Dedifferentiated amniotic fluid mesenchymal stem cell (primary cell): ENCODE measurements around the gene WIPF1.
A peak's percentile ranks its signal among the peaks of the same experiment; 100 is the strongest.

Source experiments
- DNase-seq: peaks from one replicate; pipeline ENCODE4 v3.0.0-alpha.2; 2016; ENCODE audit errors: extremely low spot score

WIPF1 gene

GRCh38 chr2:174621323-174621722 is 23.7 kb upstream of the WIPF1 start:
- no peak for DNase-seq

- DNase-seq = no peak
Observed at GRCh38 chr2:174618179-174618578, 20.6 kb upstream of the WIPF1 start.

GRCh38 chr2:174617718-174618117 is 20.1 kb upstream of the WIPF1 start:
- no peak for DNase-seq

- DNase-seq = no peak
Observed at GRCh38 chr2:174617120-174617519, 19.5 kb upstream of the WIPF1 start.

- no peak for DNase-seq
Observed at GRCh38 chr2:174615871-174616436, 18.4 kb upstream of the WIPF1 start.

GRCh38 chr2:174614261-174614660 is 16.7 kb upstream of the WIPF1 start:
- DNase-seq = peak; percentile 73

- no peak for DNase-seq
Observed at GRCh38 chr2:174613531-174613930, 15.9 kb upstream of the WIPF1 start.

- no peak for DNase-seq
Observed at GRCh38 chr2:174612970-174613369, 15.4 kb upstream of the WIPF1 start.

GRCh38 chr2:174611854-174612253 is 14.2 kb upstream of the WIPF1 start:
- no peak for DNase-seq

- DNase-seq = no peak
Observed at GRCh38 chr2:174611006-174611405, 13.4 kb upstream of the WIPF1 start.

GRCh38 chr2:174610243-174610995 is 12.8 kb upstream of the WIPF1 start:
- no peak for DNase-seq

GRCh38 chr2:174609261-174609660 is 11.7 kb upstream of the WIPF1 start:
- DNase-seq = no peak

- DNase-seq = no peak
Observed at GRCh38 chr2:174608866-174609214, 11.2 kb upstream of the WIPF1 start.

- DNase-seq = no peak
Observed at GRCh38 chr2:174607989-174608865, 10.6 kb upstream of the WIPF1 start.

GRCh38 chr2:174607584-174607983 is 10.0 kb upstream of the WIPF1 start:
- no peak for DNase-seq

- DNase-seq = peak; percentile 38
Observed at GRCh38 chr2:174606336-174606735, 8.7 kb upstream of the WIPF1 start.

GRCh38 chr2:174605687-174606086 is 8.1 kb upstream of the WIPF1 start:
- DNase-seq = peak; percentile 25

- no peak for DNase-seq
Observed at GRCh38 chr2:174603280-174603679, 5.7 kb upstream of the WIPF1 start.

GRCh38 chr2:174602745-174603144 is 5.1 kb upstream of the WIPF1 start:
- no peak for DNase-seq

- no peak for DNase-seq
Observed at GRCh38 chr2:174600349-174600748, 2.7 kb upstream of the WIPF1 start.

GRCh38 chr2:174599310-174599921 is 1.8 kb upstream of the WIPF1 start:
- no peak for DNase-seq

- DNase-seq = no peak
Observed at GRCh38 chr2:174597009-174597344, 627 bp downstream of the WIPF1 start.
